Right renal cortex interstitium (tissue), 3 donors: ENCODE measurements around the gene CKAP2L. TPM values are rescaled to one million over a fixed set of nuclear protein-coding genes. Genes with fewer than 3 reads are reported as not detected.

Experiments
- DNase-seq, 3 donors: peaks; one replicate each; pipeline ENCODE4 v3.0.0-alpha.2; 2013; ENCODE audit warnings: low read depth in 3 of 3, low spot score in 2 of 3
- polyA plus RNA-seq, 3 donors: library from polyadenylated mRNA; unstranded; fragments of 120-200 nt; gene quantifications; one replicate each; pipeline ENCODE4 v1.2.1, GENCODE V29; 2013; ENCODE audit not compliant: insufficient read length in 3 of 3

Gene CKAP2L
- polyA plus RNA-seq, 3 donors, result 12.8 to 16.4 (median 15.8) TPM

- no peak for DNase-seq
Measured at GRCh38 chr2:112793449-112793978, 29.1 kb upstream of the CKAP2L start.

- DNase-seq, result no peak
Measured at GRCh38 chr2:112792419-112792818, 28.0 kb upstream of the CKAP2L start.

- DNase-seq, result no peak
Measured at GRCh38 chr2:112791693-112792230, 27.4 kb upstream of the CKAP2L start.

DNA sequence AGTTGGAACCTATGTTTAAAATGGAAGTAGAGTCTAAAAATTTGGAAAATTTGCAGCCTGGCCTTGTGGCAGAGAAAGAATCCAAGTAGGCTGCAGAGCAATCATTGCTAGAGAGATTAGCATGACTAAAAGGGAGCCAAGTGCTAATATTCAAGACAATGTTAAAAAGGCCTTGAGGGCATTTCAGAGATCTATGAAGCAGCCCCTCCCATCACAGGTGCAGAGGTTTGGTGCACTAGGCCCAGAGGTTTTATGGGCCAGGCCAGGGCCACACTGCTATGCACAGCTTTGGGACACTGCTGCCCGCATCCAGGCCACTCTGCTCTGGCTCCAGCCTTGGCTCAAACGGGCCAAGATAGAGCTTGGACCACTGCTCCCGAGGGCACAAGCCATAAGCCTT lies 26.6 kb upstream of the CKAP2L start:
- no peak for DNase-seq

DNA sequence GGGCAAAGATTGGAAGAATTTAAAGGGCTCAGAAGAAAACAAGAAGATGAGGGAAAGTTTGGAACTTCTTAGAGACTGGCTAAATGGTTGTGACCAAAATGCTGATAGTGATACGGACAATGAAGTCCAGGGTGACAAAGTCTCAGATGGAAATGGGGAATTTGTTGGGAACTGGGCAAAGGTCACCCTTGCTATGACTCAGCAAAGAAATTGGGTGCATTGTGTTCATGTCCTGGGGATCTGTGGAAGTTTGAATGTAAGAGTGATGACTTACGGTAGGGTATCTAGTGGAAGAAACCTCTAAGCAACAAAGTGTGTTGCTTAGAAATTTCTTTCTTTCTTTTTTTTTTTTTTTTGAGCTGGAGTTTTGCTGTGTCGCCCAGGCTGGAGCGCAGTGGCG lies 25.9 kb upstream of the CKAP2L start:
- no peak for DNase-seq

- no peak for DNase-seq
Measured at GRCh38 chr2:112789186-112789585, 24.8 kb upstream of the CKAP2L start.

GRCh38 chr2:112788653-112789052 lies 24.2 kb upstream of the CKAP2L start:
- no peak for DNase-seq

DNA sequence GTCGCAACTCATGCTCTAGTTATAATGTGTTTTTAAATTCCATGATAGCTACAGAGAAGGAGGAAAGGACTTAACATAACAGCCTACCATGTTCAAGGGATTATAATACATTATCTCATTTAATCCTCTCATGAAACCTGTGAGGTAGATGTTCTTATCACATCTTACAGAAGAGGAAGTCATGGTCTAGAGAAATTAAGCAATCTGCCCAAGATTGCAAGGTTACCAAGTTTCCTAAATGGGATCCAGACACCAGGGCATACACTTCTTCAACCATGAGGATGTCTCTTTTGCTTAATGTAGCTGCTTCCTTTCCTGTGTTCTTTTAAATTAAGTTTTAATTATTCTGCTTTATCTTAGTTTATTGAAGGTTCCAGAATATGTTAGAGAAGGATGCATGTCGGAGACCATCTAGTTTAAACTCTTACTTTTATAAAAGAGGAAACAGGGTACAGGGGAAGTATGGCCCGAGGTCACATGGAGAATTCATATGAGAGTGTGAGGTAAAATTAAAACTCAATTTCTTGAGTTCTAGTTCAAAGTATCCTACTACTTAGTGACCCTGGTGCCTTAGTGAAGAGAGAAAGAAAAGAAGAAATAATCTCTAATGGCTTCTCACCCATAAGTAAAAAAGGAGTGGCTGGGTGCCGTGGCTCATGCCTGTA lies 23.5 kb upstream of the CKAP2L start:
- DNase-seq, result no peak

DNA sequence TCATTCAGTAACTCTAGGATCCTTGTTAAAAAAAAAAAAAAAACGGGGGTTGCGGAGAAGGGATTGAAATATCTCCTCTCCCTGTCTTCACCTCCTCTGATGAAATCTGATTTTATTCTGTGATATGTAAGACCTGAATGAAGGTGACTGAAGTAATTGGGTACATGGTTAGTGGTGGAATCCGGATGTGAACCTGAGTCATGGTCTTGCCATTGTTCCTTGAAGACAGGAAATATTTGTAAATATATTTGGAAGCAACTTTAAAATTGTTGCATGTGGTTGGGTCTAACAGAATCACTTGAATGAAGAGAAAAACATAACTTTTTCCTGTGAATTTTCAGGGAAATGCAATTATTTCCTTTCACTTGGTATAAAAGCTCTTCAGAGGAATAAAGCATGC lies 22.9 kb upstream of the CKAP2L start:
- no peak for DNase-seq

DNA sequence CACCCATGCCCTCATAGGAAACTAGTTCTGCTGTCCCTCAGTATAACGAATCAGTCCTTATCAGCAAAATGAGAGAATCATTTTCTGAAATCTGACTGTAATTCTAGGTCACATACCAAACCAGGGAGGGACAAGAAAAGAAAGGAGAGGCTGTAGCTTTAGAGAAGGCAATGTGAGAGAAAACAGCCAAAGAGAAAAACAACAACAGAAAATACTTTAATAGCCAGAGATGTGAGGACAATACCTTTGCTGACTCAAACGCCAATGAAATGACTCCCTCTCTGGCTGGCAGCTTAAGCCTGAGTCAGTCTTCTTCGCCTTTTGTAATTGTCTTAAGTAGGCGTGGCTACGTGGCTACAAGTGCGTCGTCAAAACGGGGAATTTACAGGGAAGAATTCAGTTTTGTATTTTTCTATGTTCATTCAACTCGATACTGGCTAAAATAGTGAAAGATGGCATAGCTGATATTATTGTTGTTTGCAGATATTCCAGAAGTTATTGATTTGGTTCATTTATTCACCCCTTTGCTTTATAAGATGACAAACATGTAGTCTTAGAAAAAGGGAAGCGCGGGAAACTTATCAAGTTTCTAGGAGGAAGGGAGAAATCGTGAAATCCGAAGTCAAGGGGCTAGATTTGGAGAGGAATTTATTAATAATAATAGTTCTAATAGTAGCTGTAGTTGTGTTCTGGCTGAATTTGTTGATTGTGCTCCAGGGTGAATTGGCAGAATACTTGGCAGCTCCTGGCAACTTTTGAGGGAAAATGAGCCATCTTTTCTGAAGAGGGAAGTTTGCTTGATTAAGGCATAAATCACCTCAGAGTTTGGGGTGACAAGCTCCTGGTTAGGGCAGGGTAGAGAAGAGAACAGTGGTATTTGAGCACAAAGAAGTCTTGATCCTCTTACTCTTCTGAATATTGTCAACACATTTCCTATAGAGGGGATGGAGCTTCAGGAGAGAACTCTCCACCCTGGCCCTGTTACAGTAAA lies 20.1 kb upstream of the CKAP2L start, which contains the start of gene IL1A:
TSS of gene IL1A (minus strand) at position 295 of the 991 bp plus-strand sequence. CDS start 723 bp downstream, outside the sequence.
- no peak for DNase-seq

GRCh38 chr2:112783187-112783714 lies 18.8 kb upstream of the CKAP2L start:
- no peak for DNase-seq

DNA sequence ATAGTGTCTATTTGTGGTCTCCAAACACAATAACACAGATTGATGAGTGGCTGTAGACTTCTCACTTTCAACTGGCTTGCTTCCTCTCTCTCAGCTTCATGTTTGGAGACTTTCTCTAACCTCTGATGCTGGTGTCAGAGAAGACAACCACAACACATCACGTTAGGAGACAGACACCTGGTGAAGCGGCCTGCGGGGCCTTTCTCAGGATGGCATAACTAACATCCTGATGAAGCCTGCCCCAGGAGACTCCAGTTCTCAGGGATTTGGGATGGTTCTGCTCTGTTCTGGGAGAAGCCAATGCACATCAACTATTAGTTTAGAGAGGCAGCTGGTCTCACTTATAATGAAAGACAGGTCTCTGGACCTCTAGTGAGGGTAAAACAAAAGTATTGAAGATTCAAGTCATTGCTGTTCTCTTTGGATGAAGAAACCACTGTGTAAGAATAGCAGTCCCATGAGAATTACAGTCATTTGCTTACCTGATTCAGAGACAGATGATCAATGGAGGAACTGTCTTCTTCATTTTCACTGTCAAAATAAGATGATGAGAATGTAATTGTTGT lies 17.9 kb upstream of the CKAP2L start:
- DNase-seq, result no peak

DNA sequence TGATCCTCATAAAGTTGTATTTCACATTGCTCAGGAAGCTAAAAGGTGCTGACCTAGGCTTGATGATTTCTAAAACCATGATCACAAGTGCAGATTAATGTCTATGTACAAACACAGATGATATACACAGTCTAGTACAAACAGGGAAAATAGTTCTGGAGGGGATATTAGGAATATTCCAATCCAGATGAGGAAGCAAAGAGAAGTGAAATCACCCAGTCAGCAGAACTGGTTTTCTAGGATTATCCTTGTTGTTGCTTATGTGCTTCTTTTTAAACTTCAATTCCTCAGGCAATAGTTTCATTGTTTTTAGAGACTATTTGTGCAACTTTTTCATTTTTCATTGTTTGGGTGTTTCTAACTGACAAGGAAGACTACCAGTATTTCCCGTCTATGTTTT lies 15.2 kb upstream of the CKAP2L start:
- DNase-seq, result no peak

GRCh38 chr2:112777036-112777435 lies 12.6 kb upstream of the CKAP2L start:
- no peak for DNase-seq

DNA sequence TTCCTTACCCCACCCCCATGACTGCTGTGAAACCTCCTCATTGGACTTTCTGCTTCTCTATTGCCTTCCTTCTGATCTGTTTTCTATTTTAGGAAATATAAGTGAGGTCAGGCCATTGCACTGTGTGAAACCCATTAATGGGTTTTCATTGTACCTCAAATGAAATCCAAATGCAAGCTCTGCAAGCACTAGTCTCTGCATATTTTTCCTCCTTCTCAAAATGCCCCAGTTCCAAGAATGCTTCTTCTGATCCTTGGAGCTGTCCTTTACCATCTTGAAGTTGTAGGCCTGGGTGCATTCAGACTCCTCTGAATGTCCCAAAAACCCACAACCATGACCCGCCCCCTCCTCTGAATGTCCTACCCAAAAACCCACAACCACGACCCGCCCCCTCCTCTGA lies 11.7 kb upstream of the CKAP2L start:
- no peak for DNase-seq

GRCh38 chr2:112774536-112775285 lies 10.3 kb upstream of the CKAP2L start:
- DNase-seq, result no peak

DNA sequence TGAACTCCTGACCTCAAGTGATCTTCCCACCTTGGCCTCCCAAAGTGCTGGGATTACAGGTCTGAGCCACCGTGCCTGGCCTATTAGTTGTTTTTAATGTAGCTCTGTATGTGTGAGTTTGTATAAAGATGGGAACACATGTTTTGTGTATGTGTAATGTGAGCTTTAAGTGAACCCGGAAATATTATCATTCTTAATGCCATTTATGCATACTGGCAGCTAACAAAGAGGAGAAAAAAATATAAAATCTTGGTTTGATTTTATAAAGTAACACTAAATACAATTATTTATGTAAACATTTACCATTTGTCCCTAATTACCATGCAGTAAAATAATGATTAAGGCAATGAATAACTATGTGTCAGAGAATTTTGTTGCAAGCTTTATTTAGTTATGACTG lies 9.1 kb upstream of the CKAP2L start:
- DNase-seq, result no peak

GRCh38 chr2:112772911-112773475 lies 8.6 kb upstream of the CKAP2L start:
- DNase-seq, result no peak

DNA sequence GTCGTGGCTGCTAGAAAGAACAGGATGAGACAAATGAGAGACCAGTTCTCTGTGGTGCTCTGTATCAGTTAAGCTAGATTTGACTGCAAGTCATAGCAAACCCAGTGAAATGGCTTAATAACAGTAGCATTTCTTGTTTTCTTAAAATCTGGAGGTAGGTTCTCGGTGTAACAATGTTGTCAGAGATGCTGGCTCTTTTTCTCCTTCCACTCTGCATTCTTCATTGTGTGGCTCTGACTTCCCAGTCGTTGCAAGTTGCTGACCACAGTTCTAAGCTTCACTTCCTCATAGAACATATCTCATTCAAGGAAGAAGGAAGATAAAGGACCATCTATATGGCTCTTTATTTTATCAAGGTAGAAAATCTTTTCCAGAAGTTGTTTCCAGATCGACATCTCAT lies 7.9 kb upstream of the CKAP2L start:
- no peak for DNase-seq

DNA sequence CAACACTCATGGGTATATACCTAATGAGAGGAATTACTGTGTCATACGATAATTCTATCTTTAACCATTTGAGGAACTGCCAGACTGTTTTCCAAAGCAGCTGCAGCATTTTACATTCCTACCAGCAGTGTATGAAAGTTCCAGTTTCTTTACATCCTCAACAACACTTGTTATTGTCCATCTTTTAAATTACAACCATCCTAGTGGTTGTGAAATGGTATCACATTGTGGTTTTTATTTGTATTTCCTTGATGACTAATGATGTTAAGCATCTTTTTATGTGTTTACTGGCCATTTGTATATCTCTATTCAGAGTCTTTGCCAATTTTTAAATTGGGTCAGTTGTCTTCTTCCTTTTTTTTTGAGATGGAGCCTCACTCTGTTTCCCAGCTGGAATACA lies 4.0 kb upstream of the CKAP2L start:
- no peak for DNase-seq
